ENCODE data around the gene TBC1D30. TPM values are rescaled to one million over a fixed set of nuclear protein-coding genes. Genes with fewer than 3 reads are reported as not detected.
"Not testable (repeated sequence)": the region's sequence is repeated elsewhere in the genome, so short reads cannot be mapped to it uniquely, and the experiment has no call there.

Gene TBC1D30
- total RNA-seq, 4 donors from 2014 or later, result 1.2 to 6.1 (median 1.6) TPM

DNA sequence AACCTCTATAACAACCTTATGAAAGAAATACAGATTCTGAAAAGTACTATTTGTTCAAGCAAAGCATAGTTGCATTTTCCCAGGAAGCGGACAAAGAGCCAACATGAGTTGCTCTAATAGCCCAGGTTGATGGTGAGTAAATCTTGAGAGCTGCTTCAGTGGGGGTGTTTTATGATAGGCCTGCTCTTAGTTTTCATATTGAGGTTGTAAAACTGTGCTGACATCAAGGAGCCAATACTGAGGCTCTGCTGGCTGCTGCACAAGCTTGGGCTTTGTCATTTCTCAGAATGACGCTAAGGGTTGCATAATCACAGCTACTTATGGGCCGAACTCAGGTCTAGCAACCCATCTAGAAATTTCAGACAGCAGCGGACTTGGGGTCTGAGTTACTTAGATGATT lies 11.5 kb downstream of the TBC1D30 start:
- intact Hi-C loops (cut with DNase I; ENCODE audit: low total_unique reads), result no loop called here
- DNase-seq (ENCODE audit: low spot score in 2 of 2), result no peak
- no peak for TF ChIP-seq POLR2A (IDR thresholded peaks at IDR 0.05)
- TF ChIP-seq, protein P1, sequence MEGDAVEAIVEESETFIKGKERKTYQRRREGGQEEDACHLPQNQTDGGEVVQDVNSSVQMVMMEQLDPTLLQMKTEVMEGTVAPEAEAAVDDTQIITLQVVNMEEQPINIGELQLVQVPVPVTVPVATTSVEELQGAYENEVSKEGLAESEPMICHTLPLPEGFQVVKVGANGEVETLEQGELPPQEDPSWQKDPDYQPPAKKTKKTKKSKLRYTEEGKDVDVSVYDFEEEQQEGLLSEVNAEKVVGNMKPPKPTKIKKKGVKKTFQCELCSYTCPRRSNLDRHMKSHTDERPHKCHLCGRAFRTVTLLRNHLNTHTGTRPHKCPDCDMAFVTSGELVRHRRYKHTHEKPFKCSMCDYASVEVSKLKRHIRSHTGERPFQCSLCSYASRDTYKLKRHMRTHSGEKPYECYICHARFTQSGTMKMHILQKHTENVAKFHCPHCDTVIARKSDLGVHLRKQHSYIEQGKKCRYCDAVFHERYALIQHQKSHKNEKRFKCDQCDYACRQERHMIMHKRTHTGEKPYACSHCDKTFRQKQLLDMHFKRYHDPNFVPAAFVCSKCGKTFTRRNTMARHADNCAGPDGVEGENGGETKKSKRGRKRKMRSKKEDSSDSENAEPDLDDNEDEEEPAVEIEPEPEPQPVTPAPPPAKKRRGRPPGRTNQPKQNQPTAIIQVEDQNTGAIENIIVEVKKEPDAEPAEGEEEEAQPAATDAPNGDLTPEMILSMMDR (IDR thresholded peaks at IDR 0.05), result no peak
- no peak overlapping the region for H3K4me3 ChIP-seq (ENCODE audit: low read depth, poor library complexity, severe bottlenecking)
- WGBS, 2 donors, result 82 to 84% methylated on average over 4 of the region's 4 CpGs

DNA sequence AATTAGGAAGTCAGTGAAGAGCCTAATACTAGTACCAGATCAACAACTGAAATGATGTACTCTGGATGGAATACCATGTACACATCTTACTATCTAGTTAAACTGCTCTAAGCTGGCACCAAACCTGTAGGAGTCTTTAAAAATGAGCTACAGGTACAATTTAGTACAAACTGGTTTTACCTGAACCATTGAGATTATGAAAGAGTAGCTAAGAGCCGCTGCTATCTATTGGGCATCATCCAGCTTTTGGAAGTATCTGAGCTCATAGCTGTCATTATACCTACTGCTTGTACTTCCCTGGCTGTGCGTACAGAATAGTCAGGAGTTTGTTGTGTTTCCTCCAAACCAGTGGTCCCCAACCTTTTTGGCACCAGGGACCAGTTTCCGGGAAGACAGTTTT lies 12.4 kb downstream of the TBC1D30 start:
- no peak overlapping the region for H3K4me3 ChIP-seq (ENCODE audit: low read depth, poor library complexity, severe bottlenecking)
- TF ChIP-seq POLR2A (IDR thresholded peaks at IDR 0.05), result no peak
- TF ChIP-seq, protein P1 (IDR thresholded peaks at IDR 0.05), result no peak
- DNase-seq (ENCODE audit: low spot score in 2 of 2), result no peak
- WGBS, 2 donors, result 61 to 66% methylated on average over 3 of the region's 3 CpGs
- intact Hi-C loops (cut with DNase I; ENCODE audit: low total_unique reads), result no loop called here

DNA sequence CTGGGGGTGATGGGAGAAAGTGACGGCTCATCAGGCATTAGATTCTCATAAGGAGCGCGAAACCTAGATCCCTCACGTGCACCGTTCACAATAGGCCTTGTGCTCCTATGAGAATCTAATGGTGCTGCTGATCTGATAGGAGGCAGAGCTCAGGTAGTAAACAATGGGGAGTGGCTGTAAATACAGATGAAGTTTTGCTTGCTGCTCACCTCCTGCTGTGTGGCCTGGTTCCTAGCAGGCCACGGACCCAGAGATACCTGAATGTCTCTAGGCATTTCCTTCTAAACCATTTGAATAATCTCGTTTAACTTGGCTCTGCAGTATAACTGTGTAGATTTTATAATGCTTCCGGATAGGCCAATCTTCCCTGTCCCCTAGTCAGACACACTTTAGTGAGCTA lies 13.0 kb downstream of the TBC1D30 start:
- TF ChIP-seq, protein P1 (IDR thresholded peaks at IDR 0.05), result no peak
- no peak for TF ChIP-seq POLR2A (IDR thresholded peaks at IDR 0.05)
- intact Hi-C loops (cut with DNase I; ENCODE audit: low total_unique reads), result no loop called here
- no peak overlapping the region for H3K4me3 ChIP-seq (ENCODE audit: low read depth, poor library complexity, severe bottlenecking)
- no peak for DNase-seq (ENCODE audit: low spot score in 2 of 2)
- 73 to 77% methylated on average over 8 of the region's 8 CpGs for WGBS, 2 donors

DNA sequence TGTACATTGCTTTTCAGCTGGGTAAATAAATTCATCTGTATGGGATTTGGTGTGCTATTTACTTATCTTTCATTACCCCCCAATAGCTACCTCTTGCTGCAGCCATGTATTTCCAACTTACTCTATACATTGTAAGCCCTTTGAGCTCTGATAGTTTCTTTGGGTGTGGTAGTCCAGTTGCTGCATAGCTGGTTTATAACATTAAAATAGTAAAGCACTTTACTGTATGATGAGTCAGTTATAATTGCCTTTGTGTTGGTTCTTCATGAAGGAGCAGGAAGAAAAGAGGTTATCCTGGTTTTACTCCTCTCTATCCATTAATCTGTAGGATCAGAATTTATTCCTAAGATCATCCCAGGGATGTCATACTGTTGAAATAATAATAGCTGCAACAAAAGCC lies 15.7 kb downstream of the TBC1D30 start:
- intact Hi-C loops (cut with DNase I; ENCODE audit: low total_unique reads), result no loop called here
- no peak for DNase-seq (ENCODE audit: low spot score in 2 of 2)
- TF ChIP-seq, protein P1 (IDR thresholded peaks at IDR 0.05), result no peak
- TF ChIP-seq POLR2A (IDR thresholded peaks at IDR 0.05), result no peak
- H3K4me3 ChIP-seq (ENCODE audit: low read depth, poor library complexity, severe bottlenecking), result no peak overlapping the region

DNA sequence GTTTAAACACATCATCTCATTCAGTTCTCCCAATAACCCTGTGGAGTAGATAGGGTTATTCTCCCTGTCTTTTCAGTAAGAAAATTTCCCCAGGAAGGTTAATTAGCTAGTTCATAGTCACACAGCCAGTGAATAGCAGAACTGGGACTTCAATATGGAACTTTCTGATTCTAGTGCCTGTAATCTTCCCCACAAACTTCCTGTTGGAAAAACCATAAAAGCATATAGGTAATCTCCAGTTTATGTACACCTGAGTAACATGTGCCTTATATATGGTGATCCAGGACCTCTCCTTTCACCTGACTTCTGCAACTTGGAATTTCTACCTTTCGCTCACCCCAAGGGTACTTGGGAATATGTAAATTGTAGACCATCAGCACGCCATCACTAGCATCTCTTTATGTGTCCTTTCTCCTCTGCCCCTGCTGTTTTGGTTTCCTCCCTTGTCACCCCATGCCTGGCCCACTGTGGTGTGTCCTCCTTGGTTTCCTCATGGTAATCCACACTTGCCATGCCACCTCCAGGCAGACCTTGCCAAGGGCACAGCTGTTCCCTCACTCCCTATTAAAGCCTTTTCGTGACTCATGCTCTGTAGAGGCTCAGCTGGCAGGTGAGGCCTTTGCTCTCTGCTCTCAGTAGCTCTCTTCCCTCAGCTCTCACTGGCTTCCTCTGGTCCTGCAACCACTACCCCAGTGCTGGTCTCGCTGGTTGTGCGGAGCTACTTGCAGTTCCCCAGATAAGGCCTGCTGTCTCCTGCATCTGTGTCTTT lies 16.7 kb downstream of the TBC1D30 start:
- WGBS, 2 donors, result 88 to 94% methylated on average over 5 of the region's 5 CpGs
- intact Hi-C loops (cut with DNase I; ENCODE audit: low total_unique reads), result no loop called here
- H3K4me3 ChIP-seq (ENCODE audit: low read depth, poor library complexity, severe bottlenecking), result no peak overlapping the region
- no peak for TF ChIP-seq POLR2A (IDR thresholded peaks at IDR 0.05)
- TF ChIP-seq, protein P1 (IDR thresholded peaks at IDR 0.05), result no peak
- DNase-seq (ENCODE audit: low spot score in 2 of 2), result no peak

DNA sequence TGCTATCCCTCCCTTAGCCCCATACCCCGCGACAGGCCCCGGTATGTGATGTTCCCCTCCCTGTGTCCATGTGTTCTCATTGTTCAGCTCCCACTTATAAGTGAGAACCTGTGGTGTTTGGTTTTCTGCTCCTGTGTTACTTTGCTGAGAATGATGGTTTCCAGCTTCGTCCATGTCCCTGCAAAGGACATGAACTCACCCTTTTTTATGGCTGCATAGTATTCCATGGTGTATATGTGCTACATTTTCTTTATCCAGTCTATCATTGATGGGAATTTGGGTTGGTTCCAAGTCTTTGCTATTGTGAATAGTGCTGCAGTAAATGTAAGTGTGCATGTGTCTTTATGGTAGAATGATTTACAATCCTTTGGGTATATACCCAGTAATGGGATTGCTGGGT lies 24.0 kb downstream of the TBC1D30 start:
- WGBS, 2 donors, result 95 to 96% methylated on average over 4 of the region's 4 CpGs
- H3K4me3 ChIP-seq (ENCODE audit: low read depth, poor library complexity, severe bottlenecking); DNase-seq (ENCODE audit: low spot score in 2 of 2); intact Hi-C loops (cut with DNase I; ENCODE audit: low total_unique reads): not testable (repeated sequence)

Data from lower leg skin (tissue), 4 donors.